HEK293T (cell line): ENCODE measurements around the gene BPIFB2.

Source experiments
- CTCF ChIA-PET: fragments of 350-600 bp; formaldehyde crosslinking; extraction: SDS; loops from one replicate; lab custom pipeline; 2021; ENCODE audit warnings: antibody characterized with exemption, inconsistent platforms; lab: Yijun Ruan, JAX
- POLR2A ChIA-PET: fragments of 350-600 bp; formaldehyde crosslinking; extraction: SDS; loops from one replicate; lab custom pipeline; 2020; ENCODE audit warnings: antibody characterized with exemption, inconsistent platforms; lab: Yijun Ruan, JAX
- DNase-seq: peaks from one replicate; pipeline ENCODE4 v3.0.0; 2012; ENCODE audit warnings: mixed read lengths; ENCODE audit errors: extremely low spot score
- ARNT ChIP-seq: fragments of 450-650 bp; IDR thresholded peaks from 2 replicates; pipeline ENCODE4 v1.6.1; 2017; ENCODE audit warnings: mild to moderate bottlenecking
- BHLHE40 ChIP-seq: fragments of 450-650 bp; IDR thresholded peaks from 2 replicates; pipeline ENCODE4 v1.6.1; 2016; ENCODE audit warnings: mild to moderate bottlenecking, moderate library complexity, borderline replicate concordance
- CTBP1 ChIP-seq: fragments of 450-650 bp; IDR thresholded peaks from 2 replicates; pipeline ENCODE4 v1.6.1; 2016; ENCODE audit warnings: borderline replicate concordance
- ELF4 ChIP-seq: fragments of 450-650 bp; IDR thresholded peaks from 2 replicates; pipeline ENCODE4 v1.6.1; 2017; ENCODE audit warnings: antibody characterized with exemption
- FOXA1 ChIP-seq: fragments of 450-650 bp; IDR thresholded peaks from 2 replicates; pipeline ENCODE4 v1.6.1; 2016; ENCODE audit warnings: mild to moderate bottlenecking
- FOXK2 ChIP-seq: fragments of 450-650 bp; IDR thresholded peaks from 2 replicates; pipeline ENCODE4 v1.6.1; 2016; ENCODE audit warnings: mild to moderate bottlenecking
- FOXM1 ChIP-seq: fragments of 450-650 bp; IDR thresholded peaks from 2 replicates; pipeline ENCODE4 v1.6.1; 2017; ENCODE audit warnings: mild to moderate bottlenecking, borderline replicate concordance
- HDGF ChIP-seq: fragments of 450-650 bp; IDR thresholded peaks from 2 replicates; pipeline ENCODE4 v1.6.1; 2017; ENCODE audit warnings: antibody characterized with exemption, borderline replicate concordance
- L3MBTL2 ChIP-seq: fragments of 450-650 bp; conservative IDR thresholded peaks from 2 replicates; pipeline ENCODE4 v1.6.1; 2016; ENCODE audit warnings: mild to moderate bottlenecking
- LEF1 ChIP-seq: fragments of 450-650 bp; IDR thresholded peaks from 2 replicates; pipeline ENCODE4 v1.6.1; 2017; ENCODE audit warnings: mild to moderate bottlenecking, borderline replicate concordance
- NFRKB ChIP-seq: fragments of 450-650 bp; IDR thresholded peaks from 2 replicates; pipeline ENCODE4 v1.6.1; 2016; ENCODE audit warnings: mild to moderate bottlenecking, moderate library complexity
- SP1 ChIP-seq: fragments of 450-650 bp; IDR thresholded peaks from 2 replicates; pipeline ENCODE4 v1.6.1; 2017
- SUZ12 ChIP-seq: fragments of 450-650 bp; IDR thresholded peaks from 2 replicates; pipeline ENCODE4 v1.6.1; 2016; ENCODE audit warnings: mild to moderate bottlenecking
- TARDBP ChIP-seq: fragments of 450-650 bp; IDR thresholded peaks from 2 replicates; pipeline ENCODE4 v1.6.1; 2016
- ZNF384 ChIP-seq: fragments of 450-650 bp; IDR thresholded peaks from 2 replicates; pipeline ENCODE4 v1.6.1; 2016
- TF ChIP-seq, protein P1 (sequence below): fragments of 450-650 bp; IDR thresholded peaks from 2 replicates; pipeline ENCODE4 v1.6.1; 2016

Gene BPIFB2

DNA sequence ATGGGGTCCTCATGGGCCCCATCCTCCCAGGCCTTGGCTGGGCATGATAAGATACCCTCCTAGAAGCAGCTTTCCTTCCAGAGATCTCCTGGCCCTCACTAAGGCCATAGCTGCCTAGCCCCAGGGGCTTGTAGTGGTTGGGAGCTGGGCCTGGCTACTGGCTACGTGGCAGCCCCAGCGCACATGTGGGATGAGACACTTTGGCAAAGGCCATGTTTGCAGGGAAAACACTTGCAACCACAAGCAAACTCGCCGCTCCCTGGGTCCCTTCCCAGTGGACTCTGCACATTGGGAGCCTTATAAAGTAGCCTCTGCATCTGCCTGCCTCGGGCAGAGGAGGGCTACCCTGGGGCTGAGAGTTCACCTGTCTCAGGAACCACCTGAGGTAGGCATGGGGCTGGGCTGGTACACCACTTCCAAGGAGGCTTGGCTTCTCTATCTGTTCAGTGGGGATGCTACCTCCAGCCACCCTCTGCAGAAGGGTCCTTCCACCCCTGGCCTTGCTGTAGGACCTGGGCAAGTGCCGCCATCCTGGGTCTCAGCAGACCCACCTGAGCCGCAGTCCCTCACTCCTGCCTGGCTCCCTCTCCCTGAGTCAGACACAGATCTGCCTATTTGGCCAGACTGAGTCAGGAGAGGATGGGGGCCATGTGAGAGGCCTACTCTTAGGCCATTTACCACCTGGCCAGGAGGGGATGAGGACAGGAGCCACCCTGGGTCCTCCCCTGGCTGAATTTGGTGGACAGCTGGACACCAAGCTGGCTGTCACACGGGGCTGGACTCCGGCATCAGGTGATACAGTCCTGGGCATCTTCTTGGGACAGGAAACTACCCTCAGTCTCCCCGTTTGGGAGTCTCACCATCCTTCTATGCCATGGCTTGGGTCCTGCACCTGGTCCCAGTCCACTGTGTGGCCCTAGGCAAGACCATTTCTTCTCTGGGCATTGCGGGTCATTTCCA, at the start of gene BPIFB2:
BPIFB2 (plus strand) TSS at position 329 of the 960 bp plus-strand sequence. CDS start 871 bp downstream, outside the sequence.
- ChIA-PET CTCF (no interaction called here), POLR2A (no interaction called here)
- no peak for DNase-seq
- TF ChIP-seq, protein P1, sequence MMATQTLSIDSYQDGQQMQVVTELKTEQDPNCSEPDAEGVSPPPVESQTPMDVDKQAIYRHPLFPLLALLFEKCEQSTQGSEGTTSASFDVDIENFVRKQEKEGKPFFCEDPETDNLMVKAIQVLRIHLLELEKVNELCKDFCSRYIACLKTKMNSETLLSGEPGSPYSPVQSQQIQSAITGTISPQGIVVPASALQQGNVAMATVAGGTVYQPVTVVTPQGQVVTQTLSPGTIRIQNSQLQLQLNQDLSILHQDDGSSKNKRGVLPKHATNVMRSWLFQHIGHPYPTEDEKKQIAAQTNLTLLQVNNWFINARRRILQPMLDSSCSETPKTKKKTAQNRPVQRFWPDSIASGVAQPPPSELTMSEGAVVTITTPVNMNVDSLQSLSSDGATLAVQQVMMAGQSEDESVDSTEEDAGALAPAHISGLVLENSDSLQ, result no peak
- TF ChIP-seq LEF1 (no peak), TARDBP (no peak), ARNT (no peak), ELF4 (no peak), FOXK2 (no peak), NFRKB (no peak), BHLHE40 (no peak), FOXM1 (no peak), FOXA1 (no peak)

DNA sequence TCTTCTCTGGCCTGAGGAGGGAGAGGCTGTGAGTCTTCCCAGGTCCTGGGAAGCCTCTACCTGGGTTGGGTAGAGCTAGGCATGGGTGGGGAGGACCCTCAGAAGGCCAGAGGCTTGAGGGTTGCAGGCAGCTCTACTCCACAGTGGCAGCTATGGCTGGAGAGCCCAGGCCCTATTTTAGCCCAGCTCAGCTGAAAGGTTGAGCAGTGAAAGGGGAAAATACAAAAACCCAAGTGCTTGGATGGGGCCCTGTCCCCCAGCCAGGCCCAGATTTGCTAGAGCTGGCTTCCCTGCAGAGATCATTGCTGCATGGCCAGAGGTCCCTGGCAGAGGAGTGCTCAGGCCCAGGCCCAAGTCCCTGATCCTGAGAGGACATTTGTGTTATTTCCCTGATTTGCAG, 48.9 kb upstream of the BPIFB2 start:
- no peak for TF ChIP-seq ZNF384
- no peak for TF ChIP-seq FOXA1
- TF ChIP-seq L3MBTL2, result no peak
- no peak for TF ChIP-seq CTBP1
- no peak for TF ChIP-seq FOXK2
- TF ChIP-seq TARDBP, result no peak
- no peak for TF ChIP-seq LEF1
- TF ChIP-seq ELF4, result no peak
- no peak for TF ChIP-seq SUZ12
- TF ChIP-seq FOXM1, result no peak
- no peak for TF ChIP-seq BHLHE40
- no peak for TF ChIP-seq HDGF
- TF ChIP-seq, protein P1, result no peak
- CTCF ChIA-PET, result no interaction called here
- no peak for DNase-seq
- POLR2A ChIA-PET, result no interaction called here

GRCh38 chr20:32959351-32960221, 47.9 kb upstream of the BPIFB2 start:
- ChIA-PET CTCF (no interaction called here), POLR2A (no interaction called here)
- peak; percentile 6 for DNase-seq
- no peak for TF ChIP-seq SP1
- no peak for TF ChIP-seq FOXK2
- TF ChIP-seq, protein P1, result no peak
- no peak for TF ChIP-seq L3MBTL2
- no peak for TF ChIP-seq LEF1
- TF ChIP-seq FOXA1, result no peak

GRCh38 chr20:32960222-32960518, 47.3 kb upstream of the BPIFB2 start:
- no peak for TF ChIP-seq FOXM1
- TF ChIP-seq FOXA1, result no peak
- no peak for TF ChIP-seq SP1
- no peak for TF ChIP-seq HDGF
- TF ChIP-seq BHLHE40, result no peak
- no peak for TF ChIP-seq ELF4
- peak; percentile 1 for DNase-seq
- CTCF ChIA-PET, result no interaction called here
- POLR2A ChIA-PET, result no interaction called here

DNA sequence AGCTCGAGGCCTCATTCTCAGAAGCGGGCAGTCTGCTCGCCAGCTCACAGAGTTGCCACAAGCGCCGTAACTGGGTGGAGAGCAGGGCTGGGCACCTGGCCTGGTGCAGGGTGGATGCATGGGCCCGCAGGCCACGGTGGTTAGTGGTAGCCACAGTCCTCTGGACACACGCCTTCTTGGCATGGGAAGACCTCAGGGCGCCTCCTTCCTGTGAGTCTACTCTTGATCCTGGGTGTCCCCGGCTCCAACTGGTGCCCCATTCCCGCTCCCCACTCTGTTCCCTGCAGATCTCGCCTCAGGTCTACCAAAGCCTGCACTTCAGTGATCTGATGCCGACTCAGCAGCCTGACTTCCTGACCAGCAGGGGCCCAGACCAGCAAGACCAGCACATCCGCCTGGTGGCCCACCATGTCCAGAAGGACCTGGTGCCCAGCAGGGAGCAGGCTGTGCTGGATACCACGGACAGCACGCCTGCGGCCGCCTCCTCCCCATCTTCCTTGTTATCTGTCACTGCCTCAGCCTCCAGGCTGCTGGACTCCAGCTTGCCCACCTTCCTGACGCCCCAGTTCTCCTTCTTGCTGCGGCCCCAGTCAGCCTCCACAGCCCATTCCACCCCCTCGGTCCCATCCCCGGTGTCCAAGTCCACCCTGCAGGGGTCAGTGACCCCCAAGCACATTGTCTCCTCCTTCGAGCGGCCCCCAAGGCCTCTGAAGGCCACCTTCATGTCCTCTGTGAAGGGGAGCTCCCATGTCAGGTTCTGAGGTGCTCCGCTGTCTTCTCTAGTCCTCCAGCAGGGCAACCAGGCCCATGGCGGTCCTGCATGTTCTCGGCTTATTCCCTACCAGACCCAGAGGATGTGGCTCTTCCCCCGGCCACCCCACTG, 46.4 kb upstream of the BPIFB2 start:
- no peak for TF ChIP-seq FOXA1
- TF ChIP-seq, protein P1, result no peak
- TF ChIP-seq CTBP1, result no peak
- no peak for TF ChIP-seq L3MBTL2
- TF ChIP-seq ELF4, result no peak
- no peak for TF ChIP-seq NFRKB
- no peak for TF ChIP-seq TARDBP
- no peak for TF ChIP-seq LEF1
- TF ChIP-seq ZNF384, result no peak
- TF ChIP-seq SP1, result no peak
- ChIA-PET POLR2A (no interaction called here), CTCF (no interaction called here)
- DNase-seq, result peak; percentile 3
